HG02870 (cell line): ENCODE results near the gene FUT8.

Source experiments
- ATAC-seq: cut with Tn5 transposase; IDR thresholded peaks from one replicate; pipeline ENCODE4 v1.9.1; 2021; ENCODE audit warnings: mild to moderate bottlenecking, moderate library complexity; ENCODE audit not compliant: unreplicated experiment

FUT8 gene

DNA sequence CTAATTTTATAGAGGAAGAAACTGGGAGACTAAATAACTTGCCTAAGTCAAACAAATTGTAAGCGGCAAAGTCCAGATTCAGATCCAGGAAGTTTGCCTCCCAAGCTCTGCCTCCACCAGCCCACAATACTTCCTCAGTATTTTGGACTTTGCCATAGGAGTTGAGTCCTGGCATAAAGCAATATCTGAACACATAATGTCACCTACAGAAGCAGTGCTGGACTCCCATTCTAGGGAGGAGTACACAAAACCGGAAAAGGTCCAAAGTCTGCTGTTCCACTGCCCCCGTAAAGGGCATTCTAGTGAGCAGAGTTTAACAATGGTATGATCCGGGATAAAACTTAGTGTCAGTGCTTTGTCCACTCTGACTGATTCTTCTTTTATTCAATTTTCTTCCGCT, 340.5 kb downstream of the FUT8 start:
- ATAC-seq: no peak

GRCh38 chr14:65755331-65755730, 342.8 kb downstream of the FUT8 start:
- no peak for ATAC-seq

GRCh38 chr14:65756880-65757279, 344.4 kb downstream of the FUT8 start:
- ATAC-seq: no peak

GRCh38 chr14:65769151-65769550, 356.6 kb downstream of the FUT8 start:
- ATAC-seq: no peak

DNA sequence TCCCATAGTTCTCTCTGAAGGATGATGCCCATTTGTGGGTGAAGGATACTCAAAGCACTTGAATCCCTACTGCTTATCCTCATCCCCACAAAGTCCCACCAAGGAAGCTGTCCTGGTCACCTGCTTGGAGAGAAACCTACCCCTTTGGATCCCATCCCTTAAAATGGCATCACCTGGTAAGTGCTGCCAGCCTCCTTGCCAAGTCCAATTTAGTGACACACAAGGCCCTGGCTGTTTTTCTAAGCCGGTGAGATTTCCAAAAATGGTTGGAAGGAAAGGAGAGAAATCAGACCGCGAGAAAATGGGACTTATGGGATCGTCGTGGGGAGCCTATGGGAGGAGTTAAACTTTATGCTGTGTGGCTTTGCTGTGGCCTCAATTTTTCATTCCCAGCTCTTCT, 358.2 kb downstream of the FUT8 start:
- no peak for ATAC-seq

GRCh38 chr14:65771271-65771670, 358.7 kb downstream of the FUT8 start:
- no peak for ATAC-seq

DNA sequence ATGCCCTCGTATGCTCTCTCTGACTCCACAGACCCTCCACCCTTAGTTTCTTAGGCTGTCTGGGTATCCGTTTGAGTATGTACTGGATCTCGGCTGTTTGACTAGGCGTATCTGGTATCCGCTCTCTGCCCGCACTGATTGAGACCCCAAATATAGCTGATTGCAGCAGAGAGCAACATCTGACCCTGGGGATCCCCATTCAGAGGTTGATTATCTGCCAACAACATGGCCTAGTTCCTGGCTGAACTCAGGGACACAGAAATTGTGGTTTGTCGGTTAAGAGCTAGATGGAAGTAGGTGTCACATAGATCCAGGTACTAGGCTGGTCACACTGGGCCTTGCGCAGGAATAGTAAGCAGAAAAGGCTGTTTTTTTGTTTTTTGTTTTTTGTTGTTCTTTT, 359.9 kb downstream of the FUT8 start:
- no peak for ATAC-seq

DNA sequence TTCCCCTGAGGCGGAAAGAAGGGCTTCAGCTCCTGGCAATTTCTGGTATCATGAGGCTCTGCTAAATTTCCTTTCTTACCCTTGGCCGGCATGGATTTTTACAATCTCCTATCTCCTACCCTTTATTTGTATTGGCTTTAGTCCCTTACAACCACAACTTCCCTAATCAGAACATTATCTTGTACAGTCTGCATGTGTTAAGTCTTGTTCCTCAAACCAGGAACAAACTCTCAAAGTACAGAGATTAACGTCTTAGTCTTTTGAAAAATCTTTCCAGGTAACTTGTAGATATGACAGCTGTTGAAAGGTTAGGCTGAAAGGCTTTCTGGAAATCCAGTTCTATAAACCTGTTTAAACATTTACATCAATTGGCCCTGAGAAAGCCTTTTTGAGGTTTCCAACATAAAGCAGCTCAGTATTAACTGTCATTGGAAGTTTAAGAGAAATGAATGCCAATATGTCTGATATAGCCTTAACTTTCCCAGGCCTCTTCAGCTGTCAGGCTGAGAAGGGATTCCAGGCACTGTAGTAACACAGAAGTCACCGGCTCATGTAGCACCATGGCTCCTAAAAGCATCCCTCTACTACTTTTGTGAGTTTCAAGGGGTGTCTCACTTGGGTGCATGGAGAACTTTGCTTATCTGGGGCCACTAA, 360.5 kb downstream of the FUT8 start:
- no peak for ATAC-seq

DNA sequence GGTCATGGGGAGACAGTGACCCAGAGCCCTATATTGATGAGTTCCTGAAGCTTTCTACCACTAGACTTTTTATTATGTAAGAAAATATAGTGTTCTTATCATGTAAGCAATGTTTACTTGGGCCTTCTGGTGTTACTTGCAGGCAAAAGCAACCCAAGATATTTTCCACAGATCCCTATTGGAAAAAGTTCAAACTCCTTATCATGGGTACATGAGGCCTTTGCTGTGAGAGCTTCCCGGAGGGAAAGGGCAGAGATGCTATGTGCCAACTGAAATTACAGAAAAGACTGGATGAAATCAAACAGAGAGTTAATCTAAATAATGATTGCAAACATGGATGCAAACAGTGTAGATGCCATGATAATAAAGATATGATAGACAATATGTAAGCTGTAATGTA, 361.5 kb downstream of the FUT8 start:
- no peak for ATAC-seq

- ATAC-seq: no peak
Measured at GRCh38 chr14:65776193-65776852, 363.8 kb downstream of the FUT8 start.

DNA sequence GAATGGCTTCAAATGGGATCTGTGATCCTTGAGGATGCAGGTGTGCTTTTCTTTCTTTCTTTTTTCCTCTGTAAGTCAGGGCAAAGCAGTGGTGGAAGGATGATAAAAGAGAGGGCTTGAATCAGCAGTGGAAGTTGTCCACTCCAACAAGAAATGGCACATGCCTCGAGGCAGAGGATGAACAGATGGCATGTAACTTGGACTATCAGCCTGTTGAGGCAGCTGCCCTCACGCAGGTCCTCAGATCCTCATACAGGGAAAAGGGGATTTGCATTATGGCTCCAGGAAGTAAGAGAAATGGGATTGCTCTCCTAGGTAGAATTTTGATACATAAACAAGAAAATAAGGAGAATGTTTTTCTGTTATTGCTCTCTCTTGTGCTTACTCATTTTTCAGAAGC, 368.0 kb downstream of the FUT8 start:
- no peak for ATAC-seq

DNA sequence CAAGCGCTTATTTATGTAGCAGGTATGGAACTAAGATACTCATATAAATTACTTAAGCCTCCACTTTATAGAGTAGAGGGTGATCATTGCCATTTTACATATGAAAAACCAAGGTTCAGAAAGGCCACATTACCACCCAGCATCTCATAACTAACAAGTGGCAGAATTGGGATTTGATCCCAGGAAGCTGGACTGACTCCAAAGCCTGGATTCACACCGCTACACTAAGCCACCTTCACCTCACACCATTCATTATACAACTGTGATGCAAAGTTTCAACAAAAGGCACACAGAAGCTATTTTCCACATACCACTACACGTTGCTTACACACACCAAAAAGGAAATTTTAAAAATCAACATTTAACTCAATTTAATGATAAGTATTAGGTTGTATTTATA, 370.6 kb downstream of the FUT8 start:
- no peak for ATAC-seq

DNA sequence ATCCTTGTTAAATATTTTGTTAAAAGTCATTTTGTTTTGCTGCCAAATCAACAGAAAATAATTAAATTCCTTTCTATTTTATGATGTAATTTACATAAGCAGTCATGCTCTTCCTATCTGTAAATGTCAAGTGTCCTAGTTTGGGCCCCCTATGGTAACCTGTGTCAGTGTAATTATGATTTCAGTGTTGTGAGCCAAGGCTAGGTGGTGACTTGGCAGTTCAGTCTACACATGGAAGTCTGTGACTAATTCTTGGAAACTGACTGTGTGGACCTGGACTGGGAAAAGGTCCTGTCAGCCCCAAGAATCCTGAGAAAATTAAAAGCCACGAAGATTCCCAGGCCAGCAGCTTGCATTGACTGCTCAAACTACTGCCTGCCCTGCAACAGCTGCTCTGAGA, 371.0 kb downstream of the FUT8 start:
- ATAC-seq: no peak

GRCh38 chr14:65784574-65784973, 372.0 kb downstream of the FUT8 start:
- no peak for ATAC-seq

DNA sequence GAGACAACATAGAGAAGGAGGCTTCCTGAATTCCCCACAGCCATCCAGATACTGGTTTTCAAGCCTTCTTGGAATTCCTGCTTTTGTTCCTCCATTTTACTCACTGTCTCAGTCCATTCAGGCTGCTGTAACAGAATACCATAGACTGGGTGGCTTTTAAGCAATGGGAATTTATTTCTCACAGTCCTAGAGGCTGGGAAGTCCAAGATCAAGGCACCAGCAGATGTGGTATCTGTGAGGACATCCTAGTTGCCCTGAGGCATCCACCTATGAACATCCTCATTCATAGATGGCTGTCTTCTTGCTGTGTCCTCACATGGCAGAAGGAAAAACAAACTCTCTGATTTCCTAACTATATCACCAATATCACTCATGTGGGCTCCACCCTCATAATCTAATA, 374.9 kb downstream of the FUT8 start:
- ATAC-seq: no peak

DNA sequence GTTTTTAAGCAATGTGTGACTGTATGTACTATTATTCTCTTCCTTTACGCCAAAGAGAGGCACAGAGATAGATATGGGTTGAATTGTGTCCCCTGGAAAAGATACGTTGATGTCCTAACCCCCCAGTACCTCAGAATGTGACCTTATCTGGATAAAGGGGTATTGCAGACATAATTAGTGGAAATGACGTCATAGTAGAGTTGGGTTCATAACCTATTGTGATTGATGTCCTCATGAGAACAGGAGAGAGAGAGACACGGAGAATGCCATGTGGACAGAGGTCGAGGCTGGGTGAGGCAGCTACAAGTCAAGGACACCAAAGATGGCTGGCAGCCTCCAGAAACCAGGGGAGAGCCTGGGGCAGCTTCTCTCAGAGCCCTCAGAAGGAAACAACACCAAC, 376.3 kb downstream of the FUT8 start:
- no peak for ATAC-seq

- no peak for ATAC-seq
Measured at GRCh38 chr14:65789363-65789762, 376.8 kb downstream of the FUT8 start.

- ATAC-seq: no peak
Measured at GRCh38 chr14:65790172-65790815, 377.8 kb downstream of the FUT8 start.

DNA sequence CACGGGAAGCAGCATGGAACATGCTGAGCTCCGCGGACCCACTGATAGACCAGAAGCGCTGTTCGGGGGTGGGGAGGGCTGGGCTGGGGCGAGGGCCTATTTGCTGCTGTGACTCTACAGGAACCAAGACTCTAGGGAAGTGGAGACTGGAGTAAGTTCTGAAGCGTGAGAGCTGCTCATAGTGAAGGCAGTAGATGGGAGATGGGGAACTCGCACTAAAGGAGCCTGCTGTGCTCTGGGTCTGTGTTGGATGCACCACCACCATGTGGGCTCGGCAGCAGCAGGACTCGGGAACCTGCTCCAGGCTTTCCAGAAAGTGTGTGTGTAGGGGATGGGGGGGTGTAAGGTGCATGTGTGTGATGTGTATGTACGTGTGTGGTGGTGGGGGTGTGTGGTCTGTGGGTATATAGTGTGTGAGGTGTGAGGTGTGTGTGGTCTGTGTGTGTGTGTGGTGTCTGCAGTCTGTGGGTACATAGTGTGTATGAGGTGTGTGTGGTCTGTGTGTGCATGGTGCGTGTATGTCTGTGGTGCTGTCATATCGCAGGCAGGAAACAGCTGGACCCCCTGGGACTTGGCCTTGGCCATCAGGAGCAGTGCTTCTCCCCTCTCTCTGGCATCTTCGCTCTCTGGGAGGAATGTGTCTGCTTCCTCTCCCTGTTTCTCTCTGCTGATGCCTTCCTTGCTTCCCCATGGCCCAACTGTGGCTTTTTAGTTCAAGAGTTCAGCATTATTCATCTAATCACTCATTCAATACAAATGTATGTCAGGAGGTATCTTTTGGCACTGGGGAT, 378.9 kb downstream of the FUT8 start:
- ATAC-seq: no peak

- no peak for ATAC-seq
Measured at GRCh38 chr14:65792208-65792905, 379.8 kb downstream of the FUT8 start.
